VCaP (cell line): ENCODE data around the gene CRISP1.

Experiments
- H3K27ac ChIP-seq: fragments of 450-650 bp; 2 replicates; pipeline ENCODE4 v1.5.1; 2017
- CTCF ChIP-seq: fragments of 450-650 bp; conservative IDR thresholded peaks from 2 replicates; pipeline ENCODE4 v1.5.1; 2017; ENCODE audit warnings: mild to moderate bottlenecking, moderate library complexity

CRISP1 gene

GRCh38 chr6:49839957-49840356 lies 26.4 kb downstream of the CRISP1 start:
- TF ChIP-seq CTCF = no peak
- H3K27ac ChIP-seq = no peak overlapping the region

DNA sequence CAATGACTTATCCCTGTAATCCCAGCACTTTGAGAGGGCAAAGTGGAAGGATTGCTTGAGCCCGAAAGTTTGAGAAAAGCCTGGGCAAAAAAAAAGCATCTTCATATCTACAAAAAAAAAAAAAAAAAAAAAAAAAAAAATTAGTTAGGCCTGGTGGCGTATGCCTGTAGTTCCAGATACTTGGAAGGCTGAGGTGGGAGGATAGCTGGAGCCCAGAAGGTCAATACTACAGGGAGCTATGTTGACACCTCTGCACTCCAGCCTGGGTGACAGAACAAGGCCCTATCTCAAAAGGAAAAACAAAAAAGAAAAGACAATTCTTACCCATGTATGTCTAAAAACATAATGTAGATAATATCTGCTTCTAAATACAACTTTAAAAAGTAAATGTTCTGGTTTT lies 27.2 kb downstream of the CRISP1 start:
- no peak overlapping the region for H3K27ac ChIP-seq
- no peak for TF ChIP-seq CTCF

DNA sequence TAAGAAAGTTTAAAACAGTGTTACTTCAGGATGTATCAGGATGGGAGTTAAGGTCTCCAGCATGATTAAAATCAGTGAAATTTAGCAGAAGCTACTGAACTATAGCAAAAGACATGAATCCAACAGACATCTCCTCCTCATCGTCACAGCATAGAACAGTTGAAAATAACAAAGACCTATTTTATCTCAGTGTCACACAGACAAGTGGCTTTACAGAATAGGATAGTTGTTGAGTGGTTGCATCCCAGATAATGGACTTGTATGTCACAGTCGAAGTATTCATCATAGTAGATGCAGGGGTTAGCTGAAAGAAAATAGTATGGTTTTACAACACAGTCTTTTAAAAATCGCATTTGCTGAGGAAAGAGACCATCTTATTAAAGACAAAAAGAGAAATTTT lies 31.2 kb downstream of the CRISP1 start:
- TF ChIP-seq CTCF = no peak

DNA sequence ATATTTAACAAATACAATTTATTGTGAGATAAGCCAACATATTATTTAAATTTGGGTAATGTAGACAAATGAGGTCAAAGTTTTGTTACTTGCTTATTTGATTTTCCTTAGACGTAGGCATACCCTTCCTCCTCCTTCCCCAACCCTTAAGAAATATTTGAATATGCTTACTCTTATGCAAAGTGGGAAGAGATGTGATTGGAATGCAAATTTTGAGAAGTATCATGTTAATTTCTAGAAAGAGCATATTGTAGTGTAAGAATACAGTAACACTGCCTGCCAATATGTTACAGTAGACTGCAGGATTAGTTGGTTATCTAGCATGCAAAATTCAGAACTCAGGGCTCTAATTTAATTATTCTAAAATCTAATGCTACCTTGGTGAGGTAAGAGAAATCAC lies 32.9 kb downstream of the CRISP1 start:
- TF ChIP-seq CTCF = no peak
- no peak overlapping the region for H3K27ac ChIP-seq

More for the DNA sequence above, 31.2 kb downstream of the CRISP1 start:
- no peak overlapping the region for H3K27ac ChIP-seq

GRCh38 chr6:49826743-49827406 lies 39.5 kb downstream of the CRISP1 start:
- no peak for TF ChIP-seq CTCF
- no peak overlapping the region for H3K27ac ChIP-seq

- H3K27ac ChIP-seq = no peak overlapping the region
- TF ChIP-seq CTCF = no peak
These were observed 51.2 kb downstream of the CRISP1 start for GRCh38 chr6:49815166-49815565.

- no peak for TF ChIP-seq CTCF
- H3K27ac ChIP-seq = peak overlapping the region; percentile 47
These were observed 53.1 kb downstream of the CRISP1 start for GRCh38 chr6:49813248-49813647.
